ENCODE results near the gene LMCD1.

LMCD1 gene

DNA sequence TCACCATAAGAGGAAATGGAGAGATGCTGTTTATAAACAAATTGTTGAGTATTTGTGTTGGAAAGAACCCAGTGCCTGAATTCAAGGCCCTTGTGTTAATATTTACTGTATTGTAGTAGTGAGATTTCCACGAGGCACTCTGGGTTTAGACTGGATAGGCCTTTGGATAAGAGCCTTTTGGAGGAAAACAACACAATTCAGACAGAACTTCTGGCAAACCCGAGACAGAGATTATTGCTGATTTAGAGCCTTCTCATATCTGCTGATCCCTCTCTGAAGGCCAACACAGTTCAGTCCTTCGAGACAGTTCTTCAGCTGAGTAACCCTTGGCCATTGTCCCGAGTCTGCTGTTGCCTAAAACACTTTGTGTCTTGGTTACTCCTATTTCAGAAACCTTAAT is 55.7 kb downstream of the LMCD1 start:
- no peak for TF ChIP-seq CTCF (IDR thresholded peaks at IDR 0.05; ENCODE audit: low read depth, low read length)
- no peak for DNase-seq
- Histone ChIP-seq H3K4me3 (ENCODE audit: low read depth, low read length) (no peak overlapping the region), H3K9me3 (no peaks in the 10 kb centered on the region), H3K36me3 (no peaks in the 10 kb centered on the region), H3K4me1 (no peaks in the 10 kb centered on the region; the same call in 1 of the 2 replicates), H3K27me3 (no peaks in the 10 kb centered on the region)

- H3K4me1 ChIP-seq = no peaks in the 10 kb centered on the region; the same call in 1 of the 2 replicates
- TF ChIP-seq CTCF (IDR thresholded peaks at IDR 0.05; ENCODE audit: low read depth, low read length) = no peak
- H3K4me3 ChIP-seq (ENCODE audit: low read depth, low read length) = no peak overlapping the region
- DNase-seq = no peak
- H3K36me3 ChIP-seq = no peaks in the 10 kb centered on the region
- no peaks in the 10 kb centered on the region for H3K9me3 ChIP-seq
- no peaks in the 10 kb centered on the region for H3K27me3 ChIP-seq
These were observed 57.0 kb downstream of the LMCD1 start for GRCh38 chr3:8558645-8559044.

DNA sequence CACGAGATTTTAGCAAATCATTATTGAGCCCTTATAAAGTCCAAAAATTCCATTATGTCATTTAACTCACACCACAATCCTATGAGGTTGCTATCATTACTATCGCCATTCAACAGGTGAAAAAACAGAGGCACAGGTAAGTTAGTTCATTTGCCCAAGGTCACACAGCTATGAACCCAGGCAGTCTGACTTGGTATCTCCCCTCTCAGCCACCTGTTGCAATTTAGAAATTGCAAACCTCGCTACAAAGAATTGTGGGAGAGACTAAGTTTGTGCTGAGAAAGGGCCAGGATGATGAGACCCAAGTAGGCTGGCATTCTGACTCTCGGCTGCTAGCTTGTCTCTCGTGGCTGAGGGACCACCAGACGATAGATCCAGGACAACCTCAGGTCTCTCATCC is 57.7 kb downstream of the LMCD1 start:
- H3K27me3 ChIP-seq = no peaks in the 10 kb centered on the region
- no peak overlapping the region for H3K4me3 ChIP-seq (ENCODE audit: low read depth, low read length)
- H3K9me3 ChIP-seq = no peaks in the 10 kb centered on the region
- DNase-seq = no peak
- no peak for TF ChIP-seq CTCF (IDR thresholded peaks at IDR 0.05; ENCODE audit: low read depth, low read length)
- no peaks in the 10 kb centered on the region; the same call in 1 of the 2 replicates for H3K4me1 ChIP-seq
- no peaks in the 10 kb centered on the region for H3K36me3 ChIP-seq

DNA sequence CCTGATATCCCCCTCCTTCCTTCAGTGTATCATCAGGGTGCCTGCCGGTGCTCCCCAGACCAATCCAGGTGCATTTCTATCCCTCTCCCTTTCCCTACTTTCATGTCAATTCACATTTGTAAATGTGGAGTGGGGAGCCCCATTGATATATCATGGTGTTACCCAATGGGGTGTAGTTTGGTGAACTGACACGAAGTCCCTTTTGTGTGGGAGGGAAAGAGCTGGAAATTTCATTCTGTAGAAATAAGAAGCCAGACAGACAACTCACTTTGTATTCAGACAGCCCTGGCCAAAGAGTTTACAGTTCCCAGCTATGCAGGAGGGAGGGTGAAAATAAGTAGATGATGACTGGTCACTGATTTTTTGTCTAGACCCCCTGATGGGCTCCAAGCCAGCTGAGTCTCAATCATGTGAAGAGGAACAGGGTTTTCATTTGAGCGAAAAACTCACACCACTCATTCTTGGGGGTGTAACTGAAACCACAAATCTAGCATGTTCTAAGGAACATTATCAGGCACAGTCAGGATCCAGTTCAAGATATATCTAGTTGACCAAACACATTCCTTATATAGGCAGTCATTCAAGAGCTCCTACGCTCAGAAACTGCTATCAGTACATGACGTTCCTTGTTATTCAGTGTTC is 58.9 kb downstream of the LMCD1 start:
- Histone ChIP-seq H3K36me3 (no peaks in the 10 kb centered on the region), H3K4me1 (no peaks in the 10 kb centered on the region), H3K4me3 (ENCODE audit: low read depth, low read length) (no peak overlapping the region), H3K9me3 (no peaks in the 10 kb centered on the region), H3K27me3 (no peaks in the 10 kb centered on the region)
- no peak for TF ChIP-seq CTCF (IDR thresholded peaks at IDR 0.05; ENCODE audit: low read depth, low read length)
- no peak for DNase-seq

DNA sequence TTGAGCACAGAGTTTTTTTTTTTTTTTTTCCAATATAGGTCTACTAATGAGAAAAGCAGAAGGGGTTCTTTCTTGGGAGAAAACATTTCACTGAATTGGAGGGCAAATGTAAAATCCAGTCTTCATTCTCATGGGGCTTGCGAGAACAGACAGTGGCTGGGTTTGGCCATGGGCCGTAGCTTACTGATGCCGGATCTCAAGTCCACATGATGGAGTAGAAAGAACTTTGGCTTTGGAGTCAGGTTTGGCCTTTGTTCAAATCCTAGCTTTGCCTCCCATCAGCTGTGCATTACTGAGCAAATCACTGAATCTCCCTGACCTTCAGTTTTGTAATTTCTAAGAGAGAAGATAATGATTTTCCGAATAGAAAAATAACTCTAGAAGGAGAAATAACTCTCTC is 59.7 kb downstream of the LMCD1 start:
- DNase-seq = no peak
- Histone ChIP-seq H3K27me3 (no peaks in the 10 kb centered on the region), H3K9me3 (no peaks in the 10 kb centered on the region), H3K36me3 (no peaks in the 10 kb centered on the region), H3K4me1 (no peaks in the 10 kb centered on the region), H3K4me3 (ENCODE audit: low read depth, low read length) (no peak overlapping the region)
- TF ChIP-seq CTCF (IDR thresholded peaks at IDR 0.05; ENCODE audit: low read depth, low read length) = no peak

DNA sequence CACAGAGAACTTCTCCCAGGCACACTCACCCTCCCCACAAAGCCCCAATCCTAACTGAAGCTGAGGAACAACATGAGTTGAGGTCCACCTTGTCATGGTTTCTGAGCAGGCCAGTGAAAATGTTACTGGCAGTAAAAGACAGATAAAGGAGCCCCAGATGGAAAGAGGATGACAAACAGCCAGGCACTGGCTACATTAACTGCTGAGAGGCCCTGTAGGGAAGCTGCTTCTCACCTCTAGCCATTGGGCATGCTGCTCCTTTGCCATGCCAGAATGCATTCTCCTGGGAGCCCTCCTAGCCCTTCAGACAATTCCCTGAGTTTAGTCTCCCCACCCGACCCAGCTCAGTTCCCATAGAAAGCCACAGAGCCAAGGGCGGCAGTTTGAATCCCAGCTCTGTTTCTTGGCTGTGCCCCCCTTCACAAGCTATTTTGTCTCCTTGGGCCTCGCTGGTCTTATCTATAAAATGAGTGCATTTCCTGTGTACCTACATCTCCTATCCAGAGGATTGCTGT is 60.5 kb downstream of the LMCD1 start:
- no peaks in the 10 kb centered on the region for H3K27me3 ChIP-seq
- no peak overlapping the region for H3K4me3 ChIP-seq (ENCODE audit: low read depth, low read length)
- no peak for TF ChIP-seq CTCF (IDR thresholded peaks at IDR 0.05; ENCODE audit: low read depth, low read length)
- no peak for DNase-seq
- H3K4me1 ChIP-seq = no peaks in the 10 kb centered on the region
- no peaks in the 10 kb centered on the region for H3K36me3 ChIP-seq
- H3K9me3 ChIP-seq = no peaks in the 10 kb centered on the region
